ENCODE results near the gene CHST8.

The CHST8 gene

GRCh38 chr19:33730858-33731607 lies 109.3 kb downstream of the CHST8 start:
- in situ Hi-C loops (cut with MboI; ENCODE audit: low sequenced_read_pairs), result no loop called here

- in situ Hi-C loops (cut with MboI; ENCODE audit: low sequenced_read_pairs), result no loop called here
Observed at GRCh38 chr19:33731881-33732280, 110.1 kb downstream of the CHST8 start.

GRCh38 chr19:33734913-33735312 lies 113.2 kb downstream of the CHST8 start:
- in situ Hi-C loops (cut with MboI; ENCODE audit: low sequenced_read_pairs), result no loop called here

- in situ Hi-C loops (cut with MboI; ENCODE audit: low sequenced_read_pairs), result no loop called here
Observed at GRCh38 chr19:33736158-33736557, 114.4 kb downstream of the CHST8 start.

GRCh38 chr19:33736787-33737186 lies 115.0 kb downstream of the CHST8 start:
- in situ Hi-C loops (cut with MboI; ENCODE audit: low sequenced_read_pairs), result no loop called here

GRCh38 chr19:33737681-33738371 lies 116.1 kb downstream of the CHST8 start:
- in situ Hi-C loops (cut with MboI; ENCODE audit: low sequenced_read_pairs), result no loop called here

- in situ Hi-C loops (cut with MboI; ENCODE audit: low sequenced_read_pairs), result no loop called here
Observed at GRCh38 chr19:33740811-33741396, 119.2 kb downstream of the CHST8 start.

GRCh38 chr19:33745297-33745696 lies 123.5 kb downstream of the CHST8 start:
- in situ Hi-C loops (cut with MboI; ENCODE audit: low sequenced_read_pairs), result no loop called here

GRCh38 chr19:33746159-33746558 lies 124.4 kb downstream of the CHST8 start:
- in situ Hi-C loops (cut with MboI; ENCODE audit: low sequenced_read_pairs), result no loop called here

- in situ Hi-C loops (cut with MboI; ENCODE audit: low sequenced_read_pairs), result no loop called here
Observed at GRCh38 chr19:33747273-33747672, 125.5 kb downstream of the CHST8 start.

- in situ Hi-C loops (cut with MboI; ENCODE audit: low sequenced_read_pairs), result no loop called here
Observed at GRCh38 chr19:33748231-33748630, 126.5 kb downstream of the CHST8 start.

- in situ Hi-C loops (cut with MboI; ENCODE audit: low sequenced_read_pairs), result no loop called here
Observed at GRCh38 chr19:33749016-33749415, 127.3 kb downstream of the CHST8 start.

GRCh38 chr19:33749619-33750175 lies 127.9 kb downstream of the CHST8 start:
- in situ Hi-C loops (cut with MboI; ENCODE audit: low sequenced_read_pairs), result loop anchor here (25.0 kb wide), 1 partner anchor 612 kb away; the partner anchor contains the start of gene WDR88

GRCh38 chr19:33750587-33751435 lies 129.1 kb downstream of the CHST8 start:
- in situ Hi-C loops (cut with MboI; ENCODE audit: low sequenced_read_pairs), result loop anchor here (25.0 kb wide), 1 partner anchor 614 kb away; the partner anchor contains the start of gene WDR88

GRCh38 chr19:33751436-33751770 lies 129.7 kb downstream of the CHST8 start:
- in situ Hi-C loops (cut with MboI; ENCODE audit: low sequenced_read_pairs), result loop anchor here (25.0 kb wide), 1 partner anchor 614 kb away; the partner anchor contains the start of gene WDR88

- in situ Hi-C loops (cut with MboI; ENCODE audit: low sequenced_read_pairs), result loop anchor here (25.0 kb wide), 1 partner anchor 615 kb away; the partner anchor contains the start of gene WDR88
Observed at GRCh38 chr19:33752018-33752800, 130.5 kb downstream of the CHST8 start.

- in situ Hi-C loops (cut with MboI; ENCODE audit: low sequenced_read_pairs), result loop anchor here (25.0 kb wide), 1 partner anchor 616 kb away; the partner anchor contains the start of gene WDR88
Observed at GRCh38 chr19:33752945-33753344, 131.2 kb downstream of the CHST8 start.

GRCh38 chr19:33754361-33754760 lies 132.6 kb downstream of the CHST8 start:
- in situ Hi-C loops (cut with MboI; ENCODE audit: low sequenced_read_pairs), result loop anchor here (25.0 kb wide), 1 partner anchor 617 kb away; the partner anchor contains the start of gene WDR88
